DND-41 (cell line): ENCODE data around the gene LSMEM2.

Experiments
- ATAC-seq: fragments of 200-7000 bp; cut with Tn5 transposase; 3 replicates; pipeline ENCODE4 v1.9.1; 2021; ENCODE audit warnings: low read depth; ENCODE audit not compliant: insufficient read depth
- DNase-seq: peaks from one replicate; pipeline ENCODE4 v3.0.0-alpha.2; 2020
- H2AFZ ChIP-seq: 2 replicates; pipeline ENCODE4 v1.6.0; 2012; ENCODE audit warnings: low read depth, low read length
- H3K27ac ChIP-seq: 2 replicates; pipeline ENCODE4 v1.5.1; 2012; ENCODE audit warnings: low read length, inconsistent platforms
- H3K27me3 ChIP-seq: fragments of 200-600 bp; sonication (generic); 2 replicates; pipeline ENCODE4 v1.6.0; 2012; ENCODE audit warnings: low read length, mild to moderate bottlenecking, inconsistent platforms; ENCODE audit not compliant: insufficient read depth, poor library complexity
- H3K36me3 ChIP-seq: 2 replicates; pipeline ENCODE4 v1.5.1; 2012; ENCODE audit warnings: low read length, inconsistent platforms; ENCODE audit not compliant: insufficient read depth
- H3K4me1 ChIP-seq: 2 replicates; pipeline ENCODE4 v1.5.1; 2012; ENCODE audit warnings: mild to moderate bottlenecking, low read length; ENCODE audit not compliant: insufficient read depth
- H3K4me2 ChIP-seq: 2 replicates; pipeline ENCODE4 v1.6.0; 2012; ENCODE audit warnings: mild to moderate bottlenecking, moderate library complexity, low read length, inconsistent platforms; ENCODE audit not compliant: insufficient read depth
- H3K4me3 ChIP-seq, 2 experiments: fragments of 200-600 bp in 1 of 2; shearing (Covaris generic) in 1 of 2; 2 replicates each; pipeline ENCODE4 v1.5.1; 2012 to 2016; ENCODE audit warnings: inconsistent platforms in 2 of 2, low read length in 2 of 2, mild to moderate bottlenecking in 2 of 2, low read depth in 1 of 2, moderate library complexity in 1 of 2
- H3K79me2 ChIP-seq: 2 replicates; pipeline ENCODE4 v1.6.0; 2012; ENCODE audit warnings: low read length, inconsistent platforms; ENCODE audit not compliant: insufficient read depth
- H3K9ac ChIP-seq: 2 replicates; pipeline ENCODE4 v1.6.0; 2012; ENCODE audit warnings: low read depth, mild to moderate bottlenecking, inconsistent platforms, low read length, moderate library complexity
- H3K9me3 ChIP-seq: 2 replicates; pipeline ENCODE4 v1.5.1; 2012; ENCODE audit warnings: low read length, moderate library complexity, mild to moderate bottlenecking, inconsistent platforms; ENCODE audit not compliant: insufficient read depth, severe bottlenecking
- H4K20me1 ChIP-seq: 2 replicates; pipeline ENCODE4 v1.6.0; 2012; ENCODE audit warnings: low read length; ENCODE audit not compliant: insufficient read depth
- EZH2 ChIP-seq: IDR thresholded peaks from 3 replicates; pipeline ENCODE4 v1.6.1; 2012; ENCODE audit warnings: borderline replicate concordance, low read depth, mild to moderate bottlenecking, moderate library complexity, low read length, inconsistent platforms; ENCODE audit not compliant: severe bottlenecking
- TF ChIP-seq, protein P1 (sequence below): IDR thresholded peaks from 2 replicates; pipeline ENCODE4 v1.5.1; 2012; ENCODE audit warnings: borderline replicate concordance, low read length, moderate library complexity, mild to moderate bottlenecking; ENCODE audit not compliant: poor library complexity, severe bottlenecking; ENCODE audit errors: extremely low read depth

Gene LSMEM2

DNA sequence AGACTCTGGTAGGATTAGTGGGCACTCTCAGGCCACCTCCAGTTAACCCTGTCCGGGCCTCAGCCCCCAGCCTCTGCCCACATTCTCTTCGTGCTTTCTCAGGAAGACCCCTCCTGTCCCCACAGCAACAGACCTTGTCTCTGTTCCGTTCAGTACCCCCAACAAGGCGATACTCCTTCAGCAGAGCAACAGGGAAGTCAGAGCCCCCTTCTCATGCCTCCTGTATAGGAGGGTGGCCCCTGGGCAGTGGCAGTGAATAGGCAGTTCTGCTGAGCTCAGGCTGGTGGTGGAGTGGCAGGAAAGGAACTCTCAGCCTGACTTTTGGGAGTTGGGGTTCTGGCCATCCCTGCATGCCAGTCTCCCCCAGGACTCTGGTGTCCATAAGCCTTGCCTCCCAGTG lies 9.4 kb upstream of the LSMEM2 start:
- no peaks in the 10 kb centered on the region for H3K79me2 ChIP-seq
- TF ChIP-seq EZH2, result no peak
- TF ChIP-seq, protein P1, sequence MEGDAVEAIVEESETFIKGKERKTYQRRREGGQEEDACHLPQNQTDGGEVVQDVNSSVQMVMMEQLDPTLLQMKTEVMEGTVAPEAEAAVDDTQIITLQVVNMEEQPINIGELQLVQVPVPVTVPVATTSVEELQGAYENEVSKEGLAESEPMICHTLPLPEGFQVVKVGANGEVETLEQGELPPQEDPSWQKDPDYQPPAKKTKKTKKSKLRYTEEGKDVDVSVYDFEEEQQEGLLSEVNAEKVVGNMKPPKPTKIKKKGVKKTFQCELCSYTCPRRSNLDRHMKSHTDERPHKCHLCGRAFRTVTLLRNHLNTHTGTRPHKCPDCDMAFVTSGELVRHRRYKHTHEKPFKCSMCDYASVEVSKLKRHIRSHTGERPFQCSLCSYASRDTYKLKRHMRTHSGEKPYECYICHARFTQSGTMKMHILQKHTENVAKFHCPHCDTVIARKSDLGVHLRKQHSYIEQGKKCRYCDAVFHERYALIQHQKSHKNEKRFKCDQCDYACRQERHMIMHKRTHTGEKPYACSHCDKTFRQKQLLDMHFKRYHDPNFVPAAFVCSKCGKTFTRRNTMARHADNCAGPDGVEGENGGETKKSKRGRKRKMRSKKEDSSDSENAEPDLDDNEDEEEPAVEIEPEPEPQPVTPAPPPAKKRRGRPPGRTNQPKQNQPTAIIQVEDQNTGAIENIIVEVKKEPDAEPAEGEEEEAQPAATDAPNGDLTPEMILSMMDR, result no peak
- DNase-seq, result no peak
- H2AFZ ChIP-seq, result no peak overlapping the region
- no peak overlapping the region for H3K4me3 ChIP-seq
- H4K20me1 ChIP-seq, result no peaks in the 10 kb centered on the region
- peaks cover 8% of the 10 kb centered on the region for H3K4me1 ChIP-seq
- ATAC-seq, result no peak
- no peaks in the 10 kb centered on the region for H3K36me3 ChIP-seq
- H3K9ac ChIP-seq, result no peak overlapping the region
- no peak overlapping the region for H3K27ac ChIP-seq
- no peak overlapping the region for H3K4me2 ChIP-seq
- H3K27me3 ChIP-seq, result peaks cover 3% of the 10 kb centered on the region
- no peaks in the 10 kb centered on the region for H3K9me3 ChIP-seq

- no peak for DNase-seq
These were observed 8.9 kb upstream of the LSMEM2 start for GRCh38 chr3:50269977-50270413.

GRCh38 chr3:50270422-50271224 lies 8.3 kb upstream of the LSMEM2 start:
- no peak for ATAC-seq
- H3K9me3 ChIP-seq, result no peaks in the 10 kb centered on the region
- no peak for DNase-seq
- H4K20me1 ChIP-seq, result no peaks in the 10 kb centered on the region
- H2AFZ ChIP-seq, result no peak overlapping the region
- no peaks in the 10 kb centered on the region for H3K36me3 ChIP-seq
- no peak overlapping the region for H3K4me2 ChIP-seq
- TF ChIP-seq, protein P1, result no peak
- TF ChIP-seq EZH2, result no peak
- no peak overlapping the region for H3K4me3 ChIP-seq
- H3K27ac ChIP-seq, result no peak overlapping the region
- H3K79me2 ChIP-seq, result no peaks in the 10 kb centered on the region
- H3K9ac ChIP-seq, result no peak overlapping the region
- peaks cover 8% of the 10 kb centered on the region for H3K4me1 ChIP-seq
- H3K27me3 ChIP-seq, result peaks cover 14% of the 10 kb centered on the region

More at GRCh38 chr3:50269977-50270413, 8.9 kb upstream of the LSMEM2 start:
- Histone ChIP-seq H3K79me2 (no peaks in the 10 kb centered on the region), H3K27ac (no peak overlapping the region), H3K4me1 (peaks cover 8% of the 10 kb centered on the region), H3K4me3 (no peak overlapping the region), H3K4me2 (no peak overlapping the region), H3K36me3 (no peaks in the 10 kb centered on the region), H3K9ac (no peak overlapping the region), H2AFZ (no peak overlapping the region), H4K20me1 (no peaks in the 10 kb centered on the region), H3K9me3 (no peaks in the 10 kb centered on the region), H3K27me3 (peaks cover 8% of the 10 kb centered on the region)
- TF ChIP-seq, protein P1, result no peak
- no peak for TF ChIP-seq EZH2
- no peak for ATAC-seq
